Activated CD8-positive, alpha-beta T cell treated with anti-CD3 and anti-CD28 coated beads for 36 hours (primary cell): Measurements from ENCODE around the gene C2orf66. TPM values are rescaled to one million over a fixed set of nuclear protein-coding genes. Genes with fewer than 3 reads are reported as not detected.

ENCODE experiments used
- ATAC-seq: fragments of 200-7000 bp; cut with Tn5 transposase; one replicate; pipeline ENCODE4 v1.10.0; 2021; ENCODE audit warnings: mild to moderate bottlenecking, moderate library complexity
- CTCF ChIA-PET: fragments of 350-600 bp; sonication (Branson Sonifier 250); formaldehyde crosslinking; loops from one replicate; lab custom pipeline; 2021; ENCODE audit warnings: antibody characterized with exemption; lab: Charles Lee
- POLR2A ChIA-PET: fragments of 350-600 bp; sonication (Branson Sonifier 250); formaldehyde crosslinking; loops from one replicate; lab custom pipeline; 2021; ENCODE audit warnings: antibody characterized with exemption; lab: Charles Lee
- DNase-seq: peaks from one replicate; pipeline ENCODE4 v3.0.0-alpha.2; 2020
- H3K27ac Mint-ChIP-seq: one replicate; pipeline ENCODE4 v1.8.0; 2021; ENCODE audit warnings: mild to moderate bottlenecking, mixed read lengths
- H3K27me3 Mint-ChIP-seq: one replicate; pipeline ENCODE4 v1.8.0; 2021; ENCODE audit warnings: mixed read lengths
- H3K36me3 Mint-ChIP-seq: one replicate; pipeline ENCODE4 v1.8.0; 2021; ENCODE audit warnings: low read depth, mixed read lengths
- H3K4me1 Mint-ChIP-seq: one replicate; pipeline ENCODE4 v1.8.0; 2021; ENCODE audit warnings: low read depth, mixed read lengths
- H3K4me3 Mint-ChIP-seq: one replicate; pipeline ENCODE4 v1.8.0; 2021; ENCODE audit warnings: mild to moderate bottlenecking, moderate library complexity, mixed read lengths
- H3K9me3 Mint-ChIP-seq: one replicate; pipeline ENCODE4 v1.8.0; 2021; ENCODE audit warnings: mixed read lengths
- intact Hi-C: fragments of 100-400 bp; cut with micrococcal nuclease; formaldehyde crosslinking; loops from one replicate; pipeline ENCODE4 v1.10.0; 2022
- total RNA-seq, 2 experiments: library from RNA; stranded (reverse); gene quantifications; one replicate each; pipeline ENCODE4 v1.2.3, GENCODE V29; 2021
- TF ChIP-seq, protein P1 (sequence below): fragments of 200-600 bp; IDR thresholded peaks from one replicate; pipeline ENCODE4 v1.8.0; 2022; ENCODE audit warnings: antibody characterized with exemption, mild to moderate bottlenecking

The C2orf66 gene
- total RNA-seq, 2 experiments from 2014 or later, result not detected

DNA sequence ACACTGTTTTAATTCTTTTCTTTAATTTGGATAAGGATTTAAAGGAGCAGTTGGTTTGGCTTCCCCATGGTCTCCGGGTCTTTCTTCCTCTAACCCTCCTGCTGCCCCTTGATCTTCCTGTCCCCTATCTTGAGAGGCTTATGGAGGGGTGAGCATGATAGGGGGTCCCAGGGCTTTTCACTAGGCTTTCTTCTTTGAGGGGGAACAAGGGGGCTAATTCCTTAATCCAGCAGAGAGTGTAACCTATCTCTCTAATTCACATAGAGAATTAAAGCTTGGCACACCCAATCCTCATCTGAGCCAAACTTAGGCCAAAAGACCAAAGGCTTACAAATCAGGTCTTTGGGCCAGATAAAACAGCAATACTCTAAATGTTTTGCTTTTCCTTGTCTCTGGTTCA, 21.5 kb upstream of the C2orf66 start:
- peaks cover 2% of the 10 kb centered on the region for H3K4me1 Mint-ChIP-seq
- intact Hi-C loops, result no loop called here
- ChIA-PET POLR2A (no interaction called here), CTCF (no interaction called here)
- H3K27me3 Mint-ChIP-seq, result no peaks in the 10 kb centered on the region
- H3K36me3 Mint-ChIP-seq, result peaks cover 4% of the 10 kb centered on the region
- ATAC-seq, result no peak
- H3K27ac Mint-ChIP-seq, result no peak overlapping the region
- TF ChIP-seq, protein P1, sequence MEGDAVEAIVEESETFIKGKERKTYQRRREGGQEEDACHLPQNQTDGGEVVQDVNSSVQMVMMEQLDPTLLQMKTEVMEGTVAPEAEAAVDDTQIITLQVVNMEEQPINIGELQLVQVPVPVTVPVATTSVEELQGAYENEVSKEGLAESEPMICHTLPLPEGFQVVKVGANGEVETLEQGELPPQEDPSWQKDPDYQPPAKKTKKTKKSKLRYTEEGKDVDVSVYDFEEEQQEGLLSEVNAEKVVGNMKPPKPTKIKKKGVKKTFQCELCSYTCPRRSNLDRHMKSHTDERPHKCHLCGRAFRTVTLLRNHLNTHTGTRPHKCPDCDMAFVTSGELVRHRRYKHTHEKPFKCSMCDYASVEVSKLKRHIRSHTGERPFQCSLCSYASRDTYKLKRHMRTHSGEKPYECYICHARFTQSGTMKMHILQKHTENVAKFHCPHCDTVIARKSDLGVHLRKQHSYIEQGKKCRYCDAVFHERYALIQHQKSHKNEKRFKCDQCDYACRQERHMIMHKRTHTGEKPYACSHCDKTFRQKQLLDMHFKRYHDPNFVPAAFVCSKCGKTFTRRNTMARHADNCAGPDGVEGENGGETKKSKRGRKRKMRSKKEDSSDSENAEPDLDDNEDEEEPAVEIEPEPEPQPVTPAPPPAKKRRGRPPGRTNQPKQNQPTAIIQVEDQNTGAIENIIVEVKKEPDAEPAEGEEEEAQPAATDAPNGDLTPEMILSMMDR, result no peak
- no peaks in the 10 kb centered on the region for H3K9me3 Mint-ChIP-seq
- DNase-seq, result no peak
- no peak overlapping the region for H3K4me3 Mint-ChIP-seq

DNA sequence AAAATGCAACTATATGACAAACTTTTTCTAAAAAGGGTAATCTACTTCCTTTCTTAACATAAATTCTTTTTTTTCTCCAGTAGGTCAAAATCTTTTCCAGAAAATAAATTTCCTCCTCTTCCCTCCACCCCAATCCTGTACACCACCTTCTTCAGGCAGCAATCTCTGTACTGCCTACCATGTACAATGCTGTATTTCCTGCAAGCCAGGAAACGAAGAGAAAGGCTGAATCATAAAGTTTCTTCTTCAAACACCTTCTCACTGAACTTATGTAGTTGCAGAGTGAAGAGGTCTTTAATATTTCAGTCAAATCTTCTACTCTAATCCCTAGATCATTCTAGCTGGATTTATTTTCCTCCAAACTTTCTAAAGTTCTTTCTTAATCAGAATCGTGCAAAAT, 18.2 kb upstream of the C2orf66 start:
- POLR2A ChIA-PET, result no interaction called here
- Mint-ChIP-seq H3K36me3 (peaks cover 2% of the 10 kb centered on the region), H3K27me3 (no peaks in the 10 kb centered on the region), H3K4me1 (peaks cover 2% of the 10 kb centered on the region), H3K4me3 (no peak overlapping the region), H3K9me3 (no peaks in the 10 kb centered on the region), H3K27ac (no peak overlapping the region)
- DNase-seq, result no peak
- no peak for ATAC-seq
- intact Hi-C loops, result no loop called here
- TF ChIP-seq, protein P1, result no peak
- CTCF ChIA-PET, result interaction anchor here (1.1 kb wide), 1 partner anchor 76 kb away, joined by 4 read pairs; no protein-coding TSS in a partner anchor

DNA sequence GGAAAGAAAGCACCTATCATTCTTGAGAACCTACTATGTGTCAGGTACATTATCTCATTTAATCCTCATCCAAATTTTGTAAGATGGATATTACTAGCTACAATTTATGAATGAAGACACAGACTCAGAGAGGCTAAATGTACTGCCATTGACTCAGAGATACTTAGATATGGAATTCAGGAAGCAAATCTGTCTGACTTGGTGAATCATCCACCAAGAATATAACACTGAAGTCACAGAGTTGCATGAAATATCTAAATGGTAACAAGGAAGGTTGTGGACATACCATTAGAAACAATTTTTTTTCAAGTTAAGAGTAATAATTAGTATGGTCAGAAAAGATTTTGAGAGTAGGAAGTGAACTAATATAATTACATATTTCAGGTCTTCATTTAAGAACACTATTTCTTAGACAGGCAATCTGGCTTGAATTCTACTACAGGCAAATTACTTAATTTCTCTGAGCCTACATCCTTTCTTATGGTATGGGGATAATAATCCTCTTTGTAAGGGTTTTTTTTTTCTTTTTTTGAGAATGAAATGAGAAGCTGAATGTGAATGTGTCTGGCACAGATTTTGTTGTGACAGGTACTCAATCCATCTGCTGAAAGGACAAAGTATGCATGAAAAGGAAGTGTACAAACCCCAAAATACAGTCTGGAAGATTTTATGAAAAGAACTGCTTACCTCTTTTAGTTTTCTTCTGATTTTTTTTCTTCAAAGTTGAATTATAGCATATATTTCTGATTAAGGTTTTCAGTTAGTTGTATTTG, 14.8 kb upstream of the C2orf66 start:
- POLR2A ChIA-PET, result no interaction called here
- no peaks in the 10 kb centered on the region for H3K36me3 Mint-ChIP-seq
- TF ChIP-seq, protein P1, result no peak
- no peak overlapping the region for H3K4me3 Mint-ChIP-seq
- no peak for DNase-seq
- CTCF ChIA-PET, result no interaction called here
- intact Hi-C loops, result no loop called here
- H3K9me3 Mint-ChIP-seq, result peaks cover 5% of the 10 kb centered on the region
- no peak overlapping the region for H3K27ac Mint-ChIP-seq
- ATAC-seq, result no peak
- H3K27me3 Mint-ChIP-seq, result peaks cover 11% of the 10 kb centered on the region
- peaks cover 2% of the 10 kb centered on the region for H3K4me1 Mint-ChIP-seq

DNA sequence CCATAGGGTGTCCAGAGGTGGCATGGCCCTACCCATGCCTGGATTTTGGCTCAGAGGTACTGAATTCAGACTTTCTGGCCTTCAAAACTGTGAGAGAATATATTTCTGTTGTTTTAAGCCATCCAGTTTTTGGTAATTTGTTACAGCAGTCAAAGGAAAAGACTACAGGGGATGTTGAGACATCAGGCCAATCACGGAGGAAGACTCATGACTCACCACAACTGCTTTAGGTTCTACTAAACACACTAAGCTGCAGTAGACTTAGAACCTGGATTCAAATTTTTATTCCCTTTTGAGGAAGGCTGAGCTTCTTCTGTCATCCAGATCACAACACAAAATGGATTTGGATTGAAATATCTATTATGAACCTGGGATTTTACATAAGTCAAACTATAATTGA, 12.0 kb upstream of the C2orf66 start:
- peaks cover 14% of the 10 kb centered on the region for H3K27me3 Mint-ChIP-seq
- no peak overlapping the region for H3K27ac Mint-ChIP-seq
- ChIA-PET POLR2A (no interaction called here), CTCF (no interaction called here)
- DNase-seq, result no peak
- no peak for ATAC-seq
- H3K9me3 Mint-ChIP-seq, result peaks cover 11% of the 10 kb centered on the region
- TF ChIP-seq, protein P1, result no peak
- H3K4me1 Mint-ChIP-seq, result no peaks in the 10 kb centered on the region
- intact Hi-C loops, result no loop called here
- H3K4me3 Mint-ChIP-seq, result no peak overlapping the region
- peaks cover 3% of the 10 kb centered on the region for H3K36me3 Mint-ChIP-seq

DNA sequence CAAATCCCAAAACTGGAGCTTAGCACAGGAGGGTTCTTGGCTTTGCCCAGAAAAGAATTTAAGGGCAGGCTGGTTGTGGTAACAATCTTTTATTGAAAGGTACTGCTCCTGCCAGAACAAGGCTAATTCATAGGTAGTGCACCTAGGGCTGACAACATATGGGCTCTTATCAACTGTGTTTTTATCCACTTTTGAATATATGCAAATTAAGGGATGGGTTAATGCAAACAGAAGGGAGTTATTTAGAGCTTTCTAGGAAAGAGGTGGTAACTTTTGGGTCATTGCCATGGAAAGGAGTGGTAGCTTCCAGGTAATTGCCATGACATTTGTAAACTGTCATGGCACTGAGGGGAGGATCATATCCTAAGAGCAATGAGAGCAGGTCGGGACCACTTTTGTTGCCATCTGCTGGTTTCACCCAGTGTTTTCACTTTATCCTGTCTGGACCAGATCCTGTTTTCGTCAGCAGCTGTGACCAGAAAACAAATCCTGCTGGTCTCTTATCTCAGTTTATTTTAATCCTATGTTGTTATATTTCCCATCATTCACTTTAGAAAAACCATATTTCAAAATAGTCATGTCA, 981 bp downstream of the C2orf66 start:
- CTCF ChIA-PET, result interaction anchor here (1.5 kb wide), 1 partner anchor 355 kb away, joined by 3 read pairs; no protein-coding TSS in a partner anchor

More for the DNA sequence above, 981 bp downstream of the C2orf66 start:
- Mint-ChIP-seq H3K36me3 (no peaks in the 10 kb centered on the region), H3K4me3 (no peak overlapping the region), H3K27ac (no peak overlapping the region), H3K4me1 (no peaks in the 10 kb centered on the region), H3K27me3 (peaks cover 20% of the 10 kb centered on the region), H3K9me3 (no peaks in the 10 kb centered on the region)
- POLR2A ChIA-PET, result no interaction called here
- intact Hi-C loops, result no loop called here
- DNase-seq, result no peak
- no peak for ATAC-seq
- TF ChIP-seq, protein P1, result no peak
